Fibroblast of skin of left quadriceps (primary cell): Measurements from ENCODE around the gene GPR78.

ENCODE experiments used
- DNase-seq, 2 experiments: peaks; one replicate each; pipeline ENCODE4 v3.0.0-alpha.2; 2013; ENCODE audit warnings: low read depth in 2 of 2

The GPR78 gene

GRCh38 chr4:8546766-8547107, 33.5 kb upstream of the GPR78 start:
- no peak for DNase-seq

DNA sequence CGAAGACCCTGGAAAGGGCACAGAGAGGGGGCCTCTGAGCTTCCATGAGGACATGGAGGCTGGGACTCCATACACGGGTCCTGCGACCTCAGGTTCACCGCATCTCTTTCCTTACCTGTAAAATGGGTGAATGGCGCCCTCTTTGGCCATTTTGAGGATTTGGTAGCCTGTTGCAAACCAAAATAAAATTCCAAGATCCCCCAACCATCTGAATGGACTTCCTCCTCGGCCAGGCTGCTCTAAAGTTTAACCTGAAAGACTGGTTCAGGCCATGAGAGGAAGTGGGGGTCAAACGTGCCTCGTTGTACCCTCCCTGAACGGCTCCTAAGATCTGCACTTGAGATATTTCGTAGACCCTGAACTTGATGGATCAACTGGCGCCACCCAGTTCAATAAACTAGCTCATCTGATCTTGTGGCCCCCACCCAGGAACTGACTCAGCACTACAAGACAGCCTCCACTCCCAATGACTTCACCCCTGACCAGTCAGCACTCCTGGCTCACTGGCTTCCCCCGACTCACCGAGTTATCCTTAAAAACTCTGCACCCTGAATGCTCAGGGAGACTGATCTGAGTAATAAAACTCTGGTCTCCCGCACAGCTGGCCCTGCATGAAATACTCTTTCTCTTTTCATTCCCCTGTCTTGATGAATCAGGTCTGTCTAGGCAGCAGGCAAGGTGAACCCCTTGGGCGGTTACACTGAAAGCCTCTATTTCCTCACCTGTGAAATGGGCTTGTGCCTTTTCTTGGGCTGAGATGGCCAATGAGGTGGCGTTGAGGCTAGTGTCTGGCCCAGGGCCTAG, 32.9 kb upstream of the GPR78 start:
- DNase-seq = no peak

- no peak for DNase-seq
These were observed 32.1 kb upstream of the GPR78 start for GRCh38 chr4:8547912-8548730.

DNA sequence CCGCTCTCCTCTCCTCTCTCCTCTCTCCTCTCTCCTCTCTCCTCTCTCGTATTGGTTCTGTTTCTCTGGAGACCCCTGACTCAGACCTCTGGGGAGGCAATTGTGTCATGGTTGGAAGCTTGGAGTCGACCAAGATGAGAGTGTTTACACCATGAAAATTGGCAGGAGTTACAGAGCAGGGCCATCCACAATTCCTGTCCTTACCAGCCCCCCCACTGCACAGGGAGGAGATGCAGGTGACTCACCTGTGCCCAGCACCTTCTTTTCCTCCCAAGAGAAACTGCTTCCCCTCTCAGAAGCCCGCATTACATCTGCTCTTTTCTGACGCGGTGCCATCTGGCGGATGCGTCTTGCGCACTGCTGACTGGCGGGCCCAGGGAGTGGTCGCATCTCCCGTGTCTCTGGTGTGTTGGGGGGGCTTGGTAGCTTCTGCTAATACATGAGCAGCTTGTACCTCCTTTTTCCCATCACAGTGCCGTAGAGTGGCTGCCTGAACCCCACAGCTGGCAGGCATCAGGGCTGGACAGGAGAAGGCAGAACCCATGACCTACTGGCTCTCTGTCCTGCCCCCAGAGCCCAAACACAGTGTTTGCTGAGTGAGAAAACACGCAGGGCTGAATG, 31.4 kb upstream of the GPR78 start:
- DNase-seq = no peak

DNA sequence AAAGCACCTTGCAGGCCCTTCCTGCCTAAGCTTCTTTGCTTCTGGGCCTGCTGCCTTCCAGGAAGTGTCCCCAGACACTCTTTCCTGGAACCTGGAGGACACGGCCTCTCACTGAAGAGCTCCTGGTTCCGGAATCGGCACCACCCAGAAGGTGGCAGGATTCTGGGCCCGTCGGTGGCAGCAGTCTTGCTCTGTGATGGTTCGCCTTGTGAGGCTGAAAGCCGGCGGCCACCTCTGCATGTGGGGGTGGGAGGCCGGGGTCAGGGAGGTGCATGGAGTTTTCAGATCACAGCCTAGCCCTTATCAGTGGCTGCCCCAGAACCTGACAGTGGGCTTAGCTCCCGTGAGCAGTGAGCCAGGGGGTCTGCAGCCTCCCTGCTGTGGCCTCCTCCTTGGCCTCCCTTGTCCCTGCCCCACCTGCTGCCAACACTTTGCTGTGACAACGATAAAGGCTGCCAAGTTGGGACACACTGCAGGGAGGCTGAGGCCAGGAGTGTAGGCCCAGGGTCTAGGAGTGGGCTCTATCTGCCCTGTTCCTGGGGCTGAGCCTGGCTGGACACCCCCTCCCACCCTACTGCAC, 30.8 kb upstream of the GPR78 start:
- no peak for DNase-seq

DNA sequence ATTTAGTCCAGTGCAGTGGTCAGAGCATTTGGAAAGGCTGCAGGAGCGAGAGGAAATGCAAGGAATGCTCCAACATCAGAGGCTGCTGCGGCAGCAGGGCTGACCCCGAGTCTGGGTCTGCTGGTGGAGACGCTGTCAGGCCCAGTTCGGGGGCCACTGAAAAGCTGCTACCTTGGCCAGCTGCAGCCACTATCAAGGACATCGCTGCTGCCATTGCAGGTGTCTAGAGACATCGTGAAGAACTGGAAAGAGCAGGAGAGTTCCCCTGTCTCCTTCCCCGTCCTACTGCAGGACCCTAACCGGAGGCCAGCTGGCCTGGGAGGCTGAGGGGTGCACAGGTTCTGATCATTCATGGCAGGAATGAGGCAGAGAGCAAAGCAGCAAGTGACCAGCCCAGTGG, 29.5 kb upstream of the GPR78 start:
- DNase-seq = no peak

- no peak for DNase-seq
These were observed 28.2 kb upstream of the GPR78 start for GRCh38 chr4:8552024-8552423.

- no peak for DNase-seq
These were observed 27.5 kb upstream of the GPR78 start for GRCh38 chr4:8552581-8553205.

- no peak for DNase-seq
These were observed 27.0 kb upstream of the GPR78 start for GRCh38 chr4:8553216-8553615.

- no peak for DNase-seq
These were observed 26.2 kb upstream of the GPR78 start for GRCh38 chr4:8553991-8554405.

- no peak for DNase-seq
These were observed 25.6 kb upstream of the GPR78 start for GRCh38 chr4:8554555-8555100.

- DNase-seq = no peak
These were observed 24.5 kb upstream of the GPR78 start for GRCh38 chr4:8555716-8556115.

GRCh38 chr4:8556341-8557150, 23.6 kb upstream of the GPR78 start:
- no peak for DNase-seq

GRCh38 chr4:8557151-8558076, 22.8 kb upstream of the GPR78 start:
- DNase-seq = no peak

GRCh38 chr4:8558080-8558960, 21.9 kb upstream of the GPR78 start:
- no peak for DNase-seq

GRCh38 chr4:8559011-8559410, 21.2 kb upstream of the GPR78 start:
- no peak for DNase-seq

DNA sequence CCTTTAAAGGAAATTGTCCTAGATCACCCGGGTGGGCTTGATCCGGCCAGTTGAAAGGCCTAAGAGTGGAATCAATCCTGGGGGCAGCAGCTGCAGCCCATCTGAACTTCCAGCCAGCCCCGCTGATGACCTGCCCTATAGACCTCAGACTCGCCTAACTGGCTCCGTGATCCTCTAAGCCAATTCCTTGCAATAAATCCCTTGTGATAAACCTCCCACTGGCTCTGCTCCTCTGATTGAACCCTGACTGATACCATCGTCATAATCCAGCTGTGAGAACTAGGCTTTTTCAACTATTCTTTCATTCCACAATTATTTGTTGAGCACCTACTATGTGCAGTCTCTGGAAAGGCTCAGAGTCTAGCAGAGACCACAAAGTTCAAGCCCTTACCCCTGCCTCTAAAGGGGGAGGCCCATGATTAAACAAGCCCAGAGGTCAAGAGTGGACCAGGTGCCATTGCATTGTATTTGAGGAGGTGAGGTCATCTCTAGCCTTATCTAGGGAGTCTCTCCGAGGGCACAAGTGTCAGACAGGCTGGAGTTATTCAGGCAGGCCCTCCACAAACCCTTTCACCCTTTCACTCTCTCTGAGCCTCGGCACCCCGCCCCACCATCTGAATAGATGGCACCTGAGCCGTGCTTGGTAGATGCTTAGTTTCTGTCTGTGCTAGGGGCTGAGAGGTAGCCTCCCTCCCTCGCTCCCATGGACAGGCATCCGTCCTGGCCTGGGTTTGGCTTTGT, 20.5 kb upstream of the GPR78 start:
- DNase-seq = no peak
